ENCODE data around the gene MAP1LC3B.

DNA sequence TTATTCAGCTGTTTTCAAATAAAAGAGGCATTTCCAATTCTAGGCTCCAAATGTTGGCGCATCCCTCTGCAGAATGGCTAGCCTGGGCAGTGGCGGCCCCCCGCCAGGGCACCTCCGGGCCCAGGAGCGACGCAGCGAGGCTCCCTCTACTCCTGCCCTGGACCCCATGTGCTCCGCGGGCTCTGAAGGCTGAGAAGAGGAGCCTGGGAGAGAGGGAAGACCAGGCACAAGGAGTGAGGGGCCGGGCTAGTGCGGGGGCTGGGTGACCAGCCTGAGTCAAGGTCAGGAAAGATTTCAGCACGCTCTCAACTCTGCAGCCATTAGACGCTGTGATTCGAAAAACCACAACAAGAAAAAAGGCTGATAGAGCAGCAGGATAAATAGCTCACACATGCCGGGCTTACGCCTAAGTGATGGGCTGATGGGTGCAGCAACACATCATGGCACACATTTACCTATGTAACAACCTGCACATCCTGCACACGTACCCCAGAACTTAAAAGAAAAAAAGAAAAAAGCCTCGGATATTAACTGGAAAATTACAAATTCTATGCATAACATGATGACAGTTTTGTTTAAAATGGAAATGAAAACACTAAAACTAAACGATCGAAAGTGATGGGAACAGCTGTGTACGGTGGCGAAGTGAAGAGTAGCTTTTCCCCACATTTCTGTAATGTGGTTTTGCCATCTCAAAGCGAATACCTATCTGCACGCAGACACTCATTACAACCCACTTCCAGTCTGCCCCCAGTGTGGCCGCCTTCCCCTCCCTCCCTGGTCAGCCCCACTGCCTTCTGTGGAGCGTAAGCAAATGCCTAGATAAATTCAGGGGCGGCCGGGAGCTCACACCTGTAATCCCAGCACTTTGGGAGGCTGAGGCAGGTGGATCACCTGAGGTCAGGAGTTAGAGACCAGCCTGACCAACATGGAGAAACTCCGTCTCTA is 44.4 kb downstream of the MAP1LC3B start:
- TF ChIP-seq, protein P1, sequence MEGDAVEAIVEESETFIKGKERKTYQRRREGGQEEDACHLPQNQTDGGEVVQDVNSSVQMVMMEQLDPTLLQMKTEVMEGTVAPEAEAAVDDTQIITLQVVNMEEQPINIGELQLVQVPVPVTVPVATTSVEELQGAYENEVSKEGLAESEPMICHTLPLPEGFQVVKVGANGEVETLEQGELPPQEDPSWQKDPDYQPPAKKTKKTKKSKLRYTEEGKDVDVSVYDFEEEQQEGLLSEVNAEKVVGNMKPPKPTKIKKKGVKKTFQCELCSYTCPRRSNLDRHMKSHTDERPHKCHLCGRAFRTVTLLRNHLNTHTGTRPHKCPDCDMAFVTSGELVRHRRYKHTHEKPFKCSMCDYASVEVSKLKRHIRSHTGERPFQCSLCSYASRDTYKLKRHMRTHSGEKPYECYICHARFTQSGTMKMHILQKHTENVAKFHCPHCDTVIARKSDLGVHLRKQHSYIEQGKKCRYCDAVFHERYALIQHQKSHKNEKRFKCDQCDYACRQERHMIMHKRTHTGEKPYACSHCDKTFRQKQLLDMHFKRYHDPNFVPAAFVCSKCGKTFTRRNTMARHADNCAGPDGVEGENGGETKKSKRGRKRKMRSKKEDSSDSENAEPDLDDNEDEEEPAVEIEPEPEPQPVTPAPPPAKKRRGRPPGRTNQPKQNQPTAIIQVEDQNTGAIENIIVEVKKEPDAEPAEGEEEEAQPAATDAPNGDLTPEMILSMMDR (IDR thresholded peaks at IDR 0.05; ENCODE audit: low read depth, low read length, poor library complexity, severe bottlenecking): no peak
- no peak for TF ChIP-seq EZH2phosphoT487 (IDR thresholded peaks at IDR 0.05; ENCODE audit: borderline replicate concordance, low read length)

Data from DOHH2 (cell line).